ENCODE results near the gene ECE1. TPM values are rescaled to one million over a fixed set of nuclear protein-coding genes. Genes with fewer than 3 reads are reported as not detected.
A peak's percentile ranks its signal among the peaks of the same experiment; 100 is the strongest.
"Not testable (repeated sequence)": the region's sequence is repeated elsewhere in the genome, so short reads cannot be mapped to it uniquely, and the experiment has no call there.

ECE1 gene
- total and polyA plus RNA-seq, 9 donors: 18.0 to 40.0 (median 33.0) TPM

GRCh38 chr1:21200767-21201166, 89.5 kb downstream of the ECE1 start:
- no peaks in the 10 kb centered on the region for H3K9me3 ChIP-seq (replicated peaks; ENCODE audit: control insufficient read depth, low read depth, low read length)
- no peaks in the 10 kb centered on the region for H3K27me3 ChIP-seq (ENCODE audit: control insufficient read depth, insufficient read depth, low read length)
- H3K4me3 ChIP-seq (ENCODE audit: low read length): no peak overlapping the region
- no peaks in the 10 kb centered on the region for H3K4me1 ChIP-seq (ENCODE audit: control insufficient read depth, insufficient read depth, low read length)
- no peak overlapping the region for H3K27ac ChIP-seq (ENCODE audit: low read length)
- 86% methylated on average over 4 of the region's 6 CpGs for WGBS (ENCODE audit: insufficient coverage)
- H3K36me3 ChIP-seq (ENCODE audit: control insufficient read depth, insufficient read depth, low read length): no peaks in the 10 kb centered on the region
- no peak for DNase-seq

DNA sequence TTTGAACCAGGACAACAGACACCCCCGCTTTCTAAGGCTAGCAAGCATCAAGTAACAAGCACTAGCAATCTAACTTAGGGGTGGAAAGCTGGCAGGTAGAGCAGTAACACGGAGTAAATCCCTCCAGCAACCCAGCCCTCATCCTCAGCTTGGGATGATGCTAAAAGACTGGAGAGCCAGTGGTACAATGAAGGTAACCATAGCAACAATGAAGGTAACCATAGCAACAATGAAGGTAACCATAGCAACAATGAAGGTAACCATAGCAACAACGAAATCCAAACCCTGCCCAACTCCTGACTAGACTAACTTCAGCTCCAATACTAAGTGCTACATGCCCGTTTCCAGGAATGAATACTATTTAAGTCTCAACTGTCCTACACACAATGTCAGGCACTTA, 91.3 kb downstream of the ECE1 start:
- no peak overlapping the region for H3K27ac ChIP-seq (ENCODE audit: low read length)
- no peak overlapping the region for H3K4me3 ChIP-seq (ENCODE audit: low read length)
- no peaks in the 10 kb centered on the region for H3K9me3 ChIP-seq (replicated peaks; ENCODE audit: control insufficient read depth, low read depth, low read length)
- WGBS (ENCODE audit: insufficient coverage): 20% methylated on average over 1 of the region's 4 CpGs
- H3K4me1 ChIP-seq (ENCODE audit: control insufficient read depth, insufficient read depth, low read length): peaks cover 2% of the 10 kb centered on the region
- no peaks in the 10 kb centered on the region for H3K36me3 ChIP-seq (ENCODE audit: control insufficient read depth, insufficient read depth, low read length)
- DNase-seq: no peak
- no peaks in the 10 kb centered on the region for H3K27me3 ChIP-seq (ENCODE audit: control insufficient read depth, insufficient read depth, low read length)

- H3K36me3 ChIP-seq (ENCODE audit: control insufficient read depth, insufficient read depth, low read length): no peaks in the 10 kb centered on the region
- H3K4me3 ChIP-seq (ENCODE audit: low read length): no peak overlapping the region
- peaks cover 16% of the 10 kb centered on the region for H3K4me1 ChIP-seq (ENCODE audit: control insufficient read depth, insufficient read depth, low read length)
- no peaks in the 10 kb centered on the region for H3K9me3 ChIP-seq (replicated peaks; ENCODE audit: control insufficient read depth, low read depth, low read length)
- DNase-seq: no peak
- 79% methylated on average over 3 of the region's 4 CpGs for WGBS (ENCODE audit: insufficient coverage)
- H3K27ac ChIP-seq (ENCODE audit: low read length): no peak overlapping the region
- H3K27me3 ChIP-seq (ENCODE audit: control insufficient read depth, insufficient read depth, low read length): no peaks in the 10 kb centered on the region
Measured at GRCh38 chr1:21192871-21193270, 97.4 kb downstream of the ECE1 start.

- no peak overlapping the region for H3K4me3 ChIP-seq (ENCODE audit: low read length)
- no peaks in the 10 kb centered on the region for H3K27me3 ChIP-seq (ENCODE audit: control insufficient read depth, insufficient read depth, low read length)
- peaks cover 17% of the 10 kb centered on the region for H3K4me1 ChIP-seq (ENCODE audit: control insufficient read depth, insufficient read depth, low read length)
- H3K9me3 ChIP-seq (replicated peaks; ENCODE audit: control insufficient read depth, low read depth, low read length): no peaks in the 10 kb centered on the region
- peak; percentile 34 for DNase-seq
- WGBS (ENCODE audit: insufficient coverage): 79% methylated on average over 4 of the region's 5 CpGs
- H3K36me3 ChIP-seq (ENCODE audit: control insufficient read depth, insufficient read depth, low read length): no peaks in the 10 kb centered on the region
- no peak overlapping the region for H3K27ac ChIP-seq (ENCODE audit: low read length)
Measured at GRCh38 chr1:21192284-21192683, 98.0 kb downstream of the ECE1 start.

GRCh38 chr1:21190771-21191170, 99.5 kb downstream of the ECE1 start:
- H3K4me3 ChIP-seq (ENCODE audit: low read length); H3K9me3 ChIP-seq (replicated peaks; ENCODE audit: control insufficient read depth, low read depth, low read length); H3K27me3 ChIP-seq (ENCODE audit: control insufficient read depth, insufficient read depth, low read length); DNase-seq; H3K36me3 ChIP-seq (ENCODE audit: control insufficient read depth, insufficient read depth, low read length); H3K27ac ChIP-seq (ENCODE audit: low read length): not testable (repeated sequence)
- peaks cover 17% of the 10 kb centered on the region for H3K4me1 ChIP-seq (ENCODE audit: control insufficient read depth, insufficient read depth, low read length)
- whole genome bisulfite sequencing (ENCODE audit: insufficient coverage): 62% methylated on average over 2 of the region's 2 CpGs

GRCh38 chr1:21189906-21190500, 100.3 kb downstream of the ECE1 start:
- H3K36me3 ChIP-seq (ENCODE audit: control insufficient read depth, insufficient read depth, low read length): no peaks in the 10 kb centered on the region
- no peaks in the 10 kb centered on the region for H3K9me3 ChIP-seq (replicated peaks; ENCODE audit: control insufficient read depth, low read depth, low read length)
- H3K4me3 ChIP-seq (ENCODE audit: low read length): no peak overlapping the region
- 80% methylated on average over 1 of the region's 1 CpG for whole genome bisulfite sequencing (ENCODE audit: insufficient coverage)
- peaks cover 15% of the 10 kb centered on the region for H3K4me1 ChIP-seq (ENCODE audit: control insufficient read depth, insufficient read depth, low read length)
- DNase-seq: no peak
- no peak overlapping the region for H3K27ac ChIP-seq (ENCODE audit: low read length)
- H3K27me3 ChIP-seq (ENCODE audit: control insufficient read depth, insufficient read depth, low read length): no peaks in the 10 kb centered on the region

DNA sequence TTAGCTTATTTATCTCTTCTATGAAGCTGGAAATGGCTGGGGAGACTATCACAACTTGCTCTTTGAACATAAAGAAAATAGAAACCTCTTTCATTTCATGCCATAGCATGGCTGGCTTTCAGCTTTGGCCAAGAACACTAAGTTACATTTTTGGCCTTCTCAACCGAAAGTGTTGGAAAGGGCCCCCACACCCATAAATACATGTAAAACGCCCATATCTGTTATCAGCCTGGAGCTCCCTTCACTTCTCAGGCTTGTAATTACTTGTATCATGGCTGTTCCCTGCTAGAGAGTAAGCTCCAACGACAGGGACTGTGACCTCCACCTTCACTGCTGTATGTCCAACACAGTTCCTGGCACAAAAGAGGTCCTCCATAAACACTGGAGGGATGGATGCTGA, 100.8 kb downstream of the ECE1 start:
- no peak for DNase-seq
- Histone ChIP-seq H3K4me1 (ENCODE audit: control insufficient read depth, insufficient read depth, low read length) (peaks cover 15% of the 10 kb centered on the region), H3K27me3 (ENCODE audit: control insufficient read depth, insufficient read depth, low read length) (no peaks in the 10 kb centered on the region), H3K27ac (ENCODE audit: low read length) (no peak overlapping the region), H3K9me3 (replicated peaks; ENCODE audit: control insufficient read depth, low read depth, low read length) (no peaks in the 10 kb centered on the region), H3K4me3 (ENCODE audit: low read length) (no peak overlapping the region), H3K36me3 (ENCODE audit: control insufficient read depth, insufficient read depth, low read length) (no peaks in the 10 kb centered on the region)
- 19% methylated on average over 2 of the region's 3 CpGs for WGBS (ENCODE audit: insufficient coverage)

DNA sequence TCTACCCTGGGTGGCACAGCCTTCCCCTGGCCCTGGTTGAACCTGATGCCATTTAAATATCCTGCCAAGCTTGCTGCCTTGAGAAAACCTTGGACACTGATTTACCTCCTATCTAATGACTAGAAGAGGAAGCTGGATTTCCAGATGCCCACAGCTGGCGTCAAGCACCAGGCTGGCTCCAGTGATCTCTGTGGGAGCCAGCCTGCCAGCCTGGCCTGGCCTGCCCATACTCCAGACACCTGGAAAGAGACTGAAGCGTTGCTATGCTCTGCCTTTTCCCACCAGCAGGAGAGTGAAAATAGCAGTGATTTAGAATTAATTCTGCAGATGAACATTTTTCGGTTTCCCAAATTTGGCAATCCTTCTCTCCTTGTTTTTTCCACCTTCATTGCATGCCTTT, 102.0 kb downstream of the ECE1 start:
- H3K27me3 ChIP-seq (ENCODE audit: control insufficient read depth, insufficient read depth, low read length): no peaks in the 10 kb centered on the region
- no CpG with 5 or more reads among the region's 3 CpGs for WGBS (ENCODE audit: insufficient coverage)
- no peak for DNase-seq

GRCh38 chr1:21185221-21185731, 105.0 kb downstream of the ECE1 start:
- H3K4me1 ChIP-seq (ENCODE audit: control insufficient read depth, insufficient read depth, low read length): peaks cover 6% of the 10 kb centered on the region
- no peaks in the 10 kb centered on the region for H3K9me3 ChIP-seq (replicated peaks; ENCODE audit: control insufficient read depth, low read depth, low read length)
- no peak overlapping the region for H3K27ac ChIP-seq (ENCODE audit: low read length)
- WGBS (ENCODE audit: insufficient coverage): no CpG with 5 or more reads among the region's 5 CpGs
- H3K4me3 ChIP-seq (ENCODE audit: low read length): no peak overlapping the region
- H3K36me3 ChIP-seq (ENCODE audit: control insufficient read depth, insufficient read depth, low read length): no peaks in the 10 kb centered on the region
- DNase-seq: no peak
- no peaks in the 10 kb centered on the region for H3K27me3 ChIP-seq (ENCODE audit: control insufficient read depth, insufficient read depth, low read length)

More for the DNA sequence above, 102.0 kb downstream of the ECE1 start:
- Histone ChIP-seq H3K9me3 (replicated peaks; ENCODE audit: control insufficient read depth, low read depth, low read length) (no peaks in the 10 kb centered on the region), H3K4me3 (ENCODE audit: low read length) (no peak overlapping the region), H3K4me1 (ENCODE audit: control insufficient read depth, insufficient read depth, low read length) (peaks cover 15% of the 10 kb centered on the region), H3K36me3 (ENCODE audit: control insufficient read depth, insufficient read depth, low read length) (no peaks in the 10 kb centered on the region), H3K27ac (ENCODE audit: low read length) (no peak overlapping the region)

GRCh38 chr1:21184276-21184675, 106.0 kb downstream of the ECE1 start:
- Histone ChIP-seq H3K27me3 (ENCODE audit: control insufficient read depth, insufficient read depth, low read length) (no peaks in the 10 kb centered on the region), H3K4me3 (ENCODE audit: low read length) (no peak overlapping the region), H3K36me3 (ENCODE audit: control insufficient read depth, insufficient read depth, low read length) (no peaks in the 10 kb centered on the region), H3K9me3 (replicated peaks; ENCODE audit: control insufficient read depth, low read depth, low read length) (no peaks in the 10 kb centered on the region), H3K27ac (ENCODE audit: low read length) (no peak overlapping the region), H3K4me1 (ENCODE audit: control insufficient read depth, insufficient read depth, low read length) (peaks cover 6% of the 10 kb centered on the region)
- peak; percentile 46 for DNase-seq
- no CpG with 5 or more reads among the region's 1 CpG for WGBS (ENCODE audit: insufficient coverage)

Measured in muscle of leg (tissue), 11 donors.